SIG-M5 (cell line): ENCODE measurements around the gene IRF5.

Source experiments
- DNase-seq: peaks from one replicate; lab custom pipeline; 2025; lab: John Stamatoyannopoulos, UW

IRF5 gene, protein sequence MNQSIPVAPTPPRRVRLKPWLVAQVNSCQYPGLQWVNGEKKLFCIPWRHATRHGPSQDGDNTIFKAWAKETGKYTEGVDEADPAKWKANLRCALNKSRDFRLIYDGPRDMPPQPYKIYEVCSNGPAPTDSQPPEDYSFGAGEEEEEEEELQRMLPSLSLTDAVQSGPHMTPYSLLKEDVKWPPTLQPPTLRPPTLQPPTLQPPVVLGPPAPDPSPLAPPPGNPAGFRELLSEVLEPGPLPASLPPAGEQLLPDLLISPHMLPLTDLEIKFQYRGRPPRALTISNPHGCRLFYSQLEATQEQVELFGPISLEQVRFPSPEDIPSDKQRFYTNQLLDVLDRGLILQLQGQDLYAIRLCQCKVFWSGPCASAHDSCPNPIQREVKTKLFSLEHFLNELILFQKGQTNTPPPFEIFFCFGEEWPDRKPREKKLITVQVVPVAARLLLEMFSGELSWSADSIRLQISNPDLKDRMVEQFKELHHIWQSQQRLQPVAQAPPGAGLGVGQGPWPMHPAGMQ

DNA sequence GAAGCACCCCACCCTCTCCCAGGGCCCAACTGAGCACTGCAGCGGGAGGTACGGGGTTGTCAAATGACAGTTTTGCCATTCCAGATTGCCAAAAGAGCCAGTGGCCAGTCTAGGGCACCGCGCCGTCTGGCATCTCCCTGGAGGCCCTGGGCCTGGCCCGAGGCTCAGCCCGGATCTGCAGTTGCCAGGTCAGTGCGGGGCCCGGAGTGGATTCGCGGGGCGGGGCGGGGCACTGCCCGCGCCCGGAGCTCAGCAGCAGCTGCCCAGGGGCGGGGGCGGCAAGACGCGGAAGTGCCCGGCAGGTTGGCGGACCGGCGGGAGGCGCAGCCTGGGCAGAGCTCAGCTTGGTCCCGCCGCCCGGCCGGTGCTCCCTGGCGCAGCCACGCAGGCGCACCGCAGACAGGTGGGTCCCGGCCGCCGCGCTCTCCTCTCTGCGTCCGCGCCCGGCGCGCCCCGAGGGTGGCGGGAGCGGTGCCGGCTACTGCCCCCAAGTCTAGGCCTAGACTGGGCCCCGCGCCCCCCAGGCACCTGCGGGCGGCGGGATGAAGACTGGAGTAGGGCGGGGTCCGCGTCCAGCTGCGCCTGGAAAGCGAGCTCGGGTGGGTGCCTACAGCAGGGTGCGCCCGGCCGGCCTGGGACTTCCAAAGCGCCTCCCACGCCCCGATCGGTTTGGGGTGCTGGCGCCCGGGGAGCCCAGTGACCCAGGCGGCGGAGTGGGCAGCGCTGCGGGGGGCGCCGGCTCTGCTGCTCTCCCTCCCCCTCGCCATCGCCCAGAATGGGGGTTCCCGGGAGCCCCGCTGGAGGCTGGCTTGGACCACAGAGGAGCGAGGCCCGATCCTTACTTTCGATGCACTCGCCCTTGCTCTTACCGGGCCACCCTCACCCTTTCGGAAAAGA lies at the start of gene IRF5:
Gene IRF5 (plus strand): TSS at position 281 of the 897 bp plus-strand sequence. CDS start 4,155 bp downstream, outside the sequence.
- DNase-seq: no peak

DNA sequence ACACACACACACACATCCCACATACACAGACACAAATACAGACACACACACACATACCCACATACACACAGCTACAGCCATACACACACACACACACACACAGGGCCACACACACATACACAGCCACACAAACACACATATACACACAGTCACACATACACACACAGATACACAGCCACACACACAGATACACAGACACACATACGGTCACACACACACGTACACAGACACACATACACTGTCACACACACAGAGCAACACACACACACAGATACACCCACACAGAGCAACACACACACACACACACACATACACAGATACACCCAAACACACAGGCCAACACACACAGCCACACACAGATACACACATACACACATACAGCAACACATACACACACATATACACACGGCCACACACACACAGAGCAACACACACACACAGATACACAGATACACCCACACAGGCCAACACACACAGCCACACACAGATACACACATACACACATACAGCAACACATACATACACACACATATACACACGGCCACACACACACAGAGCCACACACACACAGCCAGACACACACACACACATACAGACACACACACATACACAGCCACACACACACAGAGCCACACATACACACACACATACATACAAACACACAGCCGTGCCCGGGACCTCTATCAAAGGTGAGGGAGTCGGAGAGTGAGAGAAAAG lies 49.5 kb upstream of the IRF5 start:
- no peak for DNase-seq

DNA sequence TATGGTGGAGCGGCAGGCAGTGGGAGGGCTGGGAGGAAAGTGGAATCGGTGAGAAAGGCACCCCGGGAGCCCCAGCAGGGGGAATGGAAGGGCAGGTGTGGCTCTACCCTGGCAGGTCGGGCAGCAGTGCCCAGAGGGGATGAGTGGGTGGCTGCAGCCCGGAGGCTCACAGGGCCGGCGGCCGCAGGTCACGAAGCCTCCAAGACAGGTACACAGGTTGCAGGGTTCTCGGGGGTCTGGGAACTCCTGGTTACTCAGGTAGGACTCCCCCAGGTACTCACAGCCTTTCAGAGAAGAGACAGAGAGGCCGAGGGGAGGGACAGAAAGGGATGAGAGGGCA lies 49.0 kb upstream of the IRF5 start:
- DNase-seq: no peak

DNA sequence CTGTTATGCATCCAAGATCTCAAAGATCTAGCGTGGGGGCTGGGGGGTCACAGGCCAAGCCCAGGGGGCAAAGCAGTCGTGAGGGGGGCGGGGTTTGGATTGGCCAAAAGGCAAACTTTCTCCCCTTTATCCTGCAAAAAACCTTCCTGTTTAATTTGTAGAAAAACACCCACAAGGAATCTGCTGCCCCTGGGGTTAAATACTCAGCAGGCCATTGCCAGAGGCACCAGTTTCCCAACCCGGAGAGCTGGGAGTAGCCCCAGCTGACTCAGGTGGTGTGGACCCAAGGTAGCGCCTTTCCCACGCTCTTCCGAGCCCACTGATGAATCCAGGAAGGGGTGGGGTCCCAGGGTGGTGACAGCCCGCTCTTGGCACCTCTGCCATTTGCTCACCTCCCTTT lies 48.6 kb upstream of the IRF5 start:
- DNase-seq: no peak

DNA sequence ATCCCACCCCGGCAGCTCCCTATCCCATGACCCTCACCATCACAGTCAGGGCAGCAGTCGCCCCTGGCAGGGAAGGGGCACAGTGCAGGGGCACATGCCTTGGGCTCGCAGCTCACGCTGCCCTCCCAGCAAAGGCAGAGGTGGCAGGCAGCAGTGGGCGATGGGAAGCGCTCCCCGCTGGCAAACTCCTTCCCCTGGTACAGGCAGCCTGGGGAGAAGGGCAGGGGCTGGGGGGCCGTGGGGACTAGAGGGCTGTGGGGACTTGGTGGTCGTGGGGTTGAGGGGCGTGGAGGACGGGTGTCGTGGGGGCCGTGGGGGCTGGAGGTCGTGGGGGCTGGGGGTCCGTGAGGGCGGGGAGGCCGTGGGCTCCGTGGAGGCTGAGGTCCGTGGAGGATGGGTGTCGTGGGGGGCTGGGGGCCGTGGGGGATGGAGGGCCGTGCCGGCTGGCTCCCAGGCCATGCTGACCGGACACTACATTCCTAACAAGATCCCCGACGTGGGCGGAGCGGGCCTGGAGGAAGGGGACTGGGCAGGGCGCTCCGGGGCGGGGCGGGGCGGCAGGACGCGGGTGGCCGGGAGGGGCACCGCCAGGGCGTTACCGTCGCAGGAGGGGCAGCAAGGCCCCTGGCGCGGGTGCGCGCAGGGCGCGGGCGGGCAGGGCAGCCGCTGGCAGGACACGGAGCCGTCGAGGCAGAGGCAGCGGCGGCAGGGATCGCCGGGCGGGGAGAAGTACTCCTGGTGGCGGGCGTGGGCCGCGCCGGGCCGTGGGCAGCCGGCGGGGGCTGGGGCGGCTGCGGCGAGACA lies 47.2 kb upstream of the IRF5 start:
- DNase-seq: no peak

DNA sequence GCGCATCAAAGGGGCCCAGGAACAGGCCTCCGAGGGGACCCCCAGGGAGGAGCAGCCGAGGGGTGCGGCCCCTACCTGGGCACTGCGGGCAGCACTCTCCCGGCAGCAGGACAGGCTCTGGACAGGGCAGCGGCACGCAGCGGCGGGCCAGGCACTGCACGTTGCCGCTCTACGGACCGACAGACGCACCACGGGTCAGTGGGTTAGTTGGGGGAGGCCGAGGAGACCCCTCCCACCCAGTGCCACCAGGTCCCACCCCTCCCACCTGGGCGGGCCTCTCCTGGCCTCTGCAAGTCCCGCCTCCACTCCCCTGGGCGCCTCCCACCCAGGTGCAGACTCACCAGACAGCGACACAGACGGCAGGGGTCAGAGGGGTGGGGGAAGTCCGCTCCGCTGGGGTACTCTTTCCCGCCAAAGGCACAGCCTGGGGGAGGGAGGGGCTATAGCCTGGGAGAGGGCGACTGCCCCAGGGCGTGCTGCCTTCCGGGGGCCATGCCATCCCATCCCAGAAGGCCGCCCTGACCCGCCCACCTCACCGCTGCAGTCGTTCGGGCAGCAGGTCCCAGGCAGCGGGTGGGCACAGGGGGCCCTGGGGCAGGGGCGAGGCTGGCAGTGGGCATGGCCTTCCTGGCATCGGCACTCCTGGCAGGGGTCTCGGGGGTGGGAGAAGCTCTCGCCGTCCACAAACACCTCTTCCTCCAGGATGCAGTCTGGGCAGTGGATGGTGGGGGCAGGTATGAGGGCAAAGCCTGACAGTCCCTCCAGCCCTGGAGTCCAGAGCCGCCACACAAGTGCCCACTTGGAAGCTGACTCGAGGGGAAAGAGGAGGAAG lies 46.4 kb upstream of the IRF5 start:
- DNase-seq: no peak

DNA sequence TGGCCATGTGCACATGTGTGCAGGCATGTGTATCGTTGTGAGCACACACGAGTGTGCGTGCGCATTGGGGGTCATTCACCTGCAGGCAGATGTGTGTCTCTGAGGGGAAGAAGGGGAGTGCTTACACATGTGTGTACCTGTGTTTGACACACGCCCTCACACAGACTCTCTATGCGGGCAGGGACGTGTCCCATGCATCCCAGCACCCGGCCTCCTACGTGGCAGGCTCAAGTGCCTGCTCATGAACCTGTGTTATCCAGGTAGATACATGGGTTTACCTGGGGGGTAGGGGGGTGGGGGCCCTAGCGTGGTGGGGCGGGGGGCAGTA lies 45.8 kb upstream of the IRF5 start:
- DNase-seq: no peak

DNA sequence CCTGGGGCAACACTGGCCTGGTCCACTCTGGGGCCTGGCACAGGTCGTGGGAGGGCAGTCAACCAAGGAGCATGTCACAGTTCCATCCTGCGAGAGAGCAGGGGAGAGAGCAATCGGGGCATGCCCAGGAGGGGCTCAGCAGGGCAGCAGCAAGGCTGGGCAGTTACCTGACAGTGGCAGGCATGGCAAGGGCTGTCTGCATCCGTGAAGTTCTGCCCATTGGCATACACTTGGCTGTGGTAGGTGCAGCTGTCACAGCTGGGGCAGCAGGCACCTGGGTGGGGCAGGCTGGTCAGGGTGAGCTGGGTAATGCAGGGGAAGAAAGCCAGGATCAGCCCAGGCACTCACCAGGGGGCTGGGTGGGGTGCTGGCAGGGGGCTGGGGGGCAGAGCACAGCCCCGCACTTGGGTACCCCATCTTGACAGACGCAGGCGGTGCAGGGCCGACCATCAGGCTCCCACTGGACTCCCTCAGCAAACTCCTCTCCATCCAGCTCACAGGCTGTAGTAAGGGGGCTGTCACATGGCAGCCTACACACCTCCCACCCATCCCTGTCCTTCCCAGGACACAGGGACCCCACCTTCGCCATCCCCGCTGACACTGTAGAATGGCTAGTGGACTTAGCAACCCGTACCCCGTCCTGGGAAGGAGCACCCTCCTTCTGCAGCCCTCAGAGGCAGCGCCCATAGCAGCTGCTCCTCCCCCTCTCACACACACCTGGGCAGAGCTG lies 45.0 kb upstream of the IRF5 start:
- no peak for DNase-seq

DNA sequence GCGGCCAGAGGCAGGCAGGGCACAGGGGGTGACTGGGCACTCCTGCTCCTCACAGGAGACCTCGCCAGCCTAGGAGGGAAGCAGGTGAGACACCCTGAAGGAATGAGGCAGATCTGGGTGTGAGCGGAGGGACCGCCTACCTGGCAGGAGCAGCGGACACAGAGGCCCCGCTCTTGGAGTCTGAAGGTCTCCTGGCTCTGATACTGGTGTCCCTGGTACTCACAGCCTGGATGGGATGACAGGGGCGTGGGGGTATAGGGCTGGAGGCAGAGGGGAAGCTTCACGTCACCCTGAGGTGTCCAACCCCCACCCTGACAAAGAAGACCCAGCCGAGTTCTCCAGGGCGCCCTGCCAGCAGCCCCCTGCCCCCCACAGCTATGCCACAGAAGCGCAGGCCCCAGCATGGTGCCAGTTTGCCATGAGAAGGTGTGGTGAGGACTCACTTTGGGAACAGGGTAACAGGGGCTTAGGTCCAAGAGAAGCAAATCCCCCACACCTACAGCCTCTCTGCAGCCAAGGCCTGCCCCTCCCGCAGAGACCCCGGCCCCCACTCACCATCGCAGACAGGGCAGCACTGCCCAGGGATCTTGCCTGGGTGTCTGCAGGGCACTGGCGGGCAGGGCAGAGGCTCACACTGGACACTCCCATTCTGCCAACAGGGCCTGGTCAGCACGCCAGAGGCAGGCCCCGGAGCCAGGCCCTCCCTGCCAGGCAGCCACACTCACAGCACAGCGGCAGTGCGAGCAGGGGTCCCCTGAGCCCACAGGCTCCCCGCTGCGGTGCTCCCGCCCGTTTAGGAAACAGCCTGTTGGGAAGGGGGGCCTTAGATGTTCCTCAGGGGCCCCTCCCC lies 44.3 kb upstream of the IRF5 start:
- no peak for DNase-seq

DNA sequence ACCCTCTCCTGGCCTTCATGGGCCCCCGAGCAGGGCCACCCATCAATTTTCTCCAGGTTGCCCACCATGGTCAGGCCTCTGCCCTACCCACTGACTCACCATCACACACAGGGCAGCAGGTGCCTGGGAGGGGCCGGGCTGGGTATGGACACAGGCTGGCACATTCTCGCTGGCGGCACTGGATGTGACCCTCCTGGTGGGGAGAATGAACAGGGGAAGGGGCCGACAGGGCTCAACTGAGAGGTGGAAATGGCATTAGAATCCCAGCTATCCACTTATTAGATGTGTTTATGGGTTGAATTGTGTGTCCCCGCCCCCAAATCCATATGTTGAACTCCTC lies 43.7 kb upstream of the IRF5 start:
- DNase-seq: no peak

DNA sequence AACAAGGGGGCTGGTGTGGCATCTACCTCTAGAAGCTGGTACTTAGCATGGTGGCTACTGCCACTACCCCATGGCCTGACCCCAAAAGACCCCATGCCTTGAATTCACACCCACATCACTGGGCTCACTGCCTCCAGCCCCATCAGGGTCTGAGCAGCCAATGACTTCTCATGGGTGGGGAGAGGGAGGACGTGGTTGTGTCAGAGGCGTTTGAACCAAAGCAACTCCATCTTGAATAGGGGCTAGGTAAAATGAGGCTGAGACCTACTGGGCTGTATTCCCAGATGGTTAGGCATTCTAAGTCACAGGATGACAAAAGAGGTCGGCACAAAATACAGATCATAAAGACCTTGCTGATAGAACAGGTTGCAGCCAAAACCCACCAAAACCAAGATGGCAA lies 42.4 kb upstream of the IRF5 start:
- DNase-seq: no peak

DNA sequence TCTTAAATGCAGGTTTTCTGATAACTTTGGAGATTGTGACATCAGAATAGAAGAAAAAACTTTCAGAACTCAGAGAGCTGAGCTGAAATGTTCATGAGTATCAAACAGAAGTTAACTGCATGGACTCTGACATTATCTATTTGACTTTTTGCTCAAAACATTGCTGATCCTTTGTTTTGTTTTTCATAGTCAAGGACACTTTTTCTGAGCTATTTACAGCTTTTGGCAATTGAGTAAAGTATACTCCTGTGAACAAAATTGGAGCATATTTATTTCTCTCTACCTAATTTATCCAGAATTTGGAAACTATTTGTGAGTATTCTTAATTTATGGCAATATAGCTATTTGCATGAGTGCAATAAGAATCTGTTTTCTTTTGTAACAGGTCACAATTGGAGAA lies 38.3 kb upstream of the IRF5 start:
- no peak for DNase-seq

DNA sequence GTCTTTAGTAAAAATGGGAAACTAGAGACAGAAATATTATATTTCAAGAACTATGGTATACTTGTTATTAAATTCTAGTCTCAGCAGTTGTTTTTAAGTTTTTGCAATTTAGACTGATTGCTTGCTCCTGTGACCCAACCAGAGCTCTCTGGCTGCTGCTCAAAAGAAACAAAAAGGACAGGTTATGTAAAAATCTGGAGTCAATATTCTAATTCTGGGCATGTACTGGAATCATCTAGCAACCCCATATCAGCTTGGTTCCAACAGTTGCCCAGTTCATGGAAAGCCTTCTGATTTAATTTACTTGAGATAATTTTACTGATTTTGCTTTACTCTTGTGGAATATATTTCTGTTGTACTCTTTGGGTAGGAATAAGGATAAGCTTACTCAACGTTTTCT lies 37.5 kb upstream of the IRF5 start:
- no peak for DNase-seq

DNA sequence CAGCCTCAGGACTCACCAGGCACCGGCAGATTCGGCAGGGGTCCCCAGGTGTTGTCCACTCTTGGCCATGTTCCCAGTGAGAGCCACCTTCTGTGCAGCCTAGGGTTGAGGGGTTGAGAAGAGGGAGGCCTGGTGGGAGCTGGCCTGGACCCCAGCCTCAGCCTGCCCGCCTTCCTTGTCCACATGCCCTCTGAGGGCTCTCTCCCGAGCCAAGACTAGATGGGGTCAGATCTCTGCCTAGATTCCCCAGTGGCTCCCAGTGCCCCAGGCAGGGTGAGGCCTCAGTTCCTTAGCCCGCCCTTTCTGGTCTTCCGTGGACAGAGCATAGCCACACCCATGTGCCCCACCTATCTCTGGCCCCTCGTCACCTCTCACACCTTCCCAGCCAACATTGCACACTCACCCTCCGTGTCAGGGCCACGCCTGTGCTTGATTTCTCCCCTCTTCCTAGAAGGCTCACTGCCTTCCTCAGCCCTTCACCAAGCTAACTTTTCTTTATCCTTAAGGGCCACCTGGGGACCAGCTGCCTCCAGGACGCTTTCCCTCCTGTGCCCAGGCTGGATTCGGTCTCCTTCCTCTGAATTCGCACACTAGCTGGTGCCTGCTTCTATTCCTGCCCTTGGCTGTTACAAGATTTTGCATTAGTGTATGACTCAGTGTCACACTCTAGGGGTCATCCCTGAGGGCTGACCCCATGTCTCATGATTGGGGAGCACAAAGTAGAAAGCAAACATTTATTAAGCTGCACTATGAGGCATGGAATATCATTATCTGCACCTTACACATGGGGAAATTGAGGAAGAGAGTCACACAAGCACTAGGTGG lies 34.8 kb upstream of the IRF5 start:
- no peak for DNase-seq

DNA sequence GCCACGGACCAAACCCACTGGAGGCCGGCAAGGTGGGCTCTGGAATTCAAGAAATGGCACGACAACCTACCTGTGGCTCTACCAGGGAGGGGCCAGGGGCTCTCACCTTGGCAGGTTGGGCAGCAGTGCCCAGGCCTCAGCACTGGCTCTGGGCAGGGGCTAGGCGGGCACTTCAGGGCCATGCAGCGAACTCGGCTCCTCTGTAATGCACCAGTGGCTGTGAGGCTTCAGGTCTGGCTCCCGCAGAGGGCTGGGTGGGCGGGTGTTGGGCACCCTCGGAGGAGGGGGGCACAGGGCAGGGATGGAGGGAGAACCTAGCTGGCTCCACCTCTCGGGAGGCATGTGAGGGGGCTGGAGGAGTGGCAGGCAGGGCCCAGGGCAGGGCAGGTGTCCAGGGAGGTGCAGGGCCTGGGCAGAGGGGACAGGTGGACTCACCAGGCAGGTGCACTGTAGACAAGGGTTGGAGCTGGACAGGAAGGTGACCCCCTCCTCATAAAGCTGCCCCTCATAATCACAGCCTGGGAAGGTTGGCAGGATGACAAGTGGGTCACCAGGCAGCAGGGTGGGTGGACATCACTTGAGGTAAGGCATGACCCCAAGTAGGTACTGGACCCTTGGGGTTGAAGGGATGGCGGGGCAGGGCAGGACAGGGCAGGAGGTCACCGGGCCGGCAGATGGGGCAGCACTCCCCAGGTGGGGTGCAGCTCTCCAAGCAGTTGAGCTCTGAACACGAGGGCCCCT lies 33.9 kb upstream of the IRF5 start:
- DNase-seq: no peak

DNA sequence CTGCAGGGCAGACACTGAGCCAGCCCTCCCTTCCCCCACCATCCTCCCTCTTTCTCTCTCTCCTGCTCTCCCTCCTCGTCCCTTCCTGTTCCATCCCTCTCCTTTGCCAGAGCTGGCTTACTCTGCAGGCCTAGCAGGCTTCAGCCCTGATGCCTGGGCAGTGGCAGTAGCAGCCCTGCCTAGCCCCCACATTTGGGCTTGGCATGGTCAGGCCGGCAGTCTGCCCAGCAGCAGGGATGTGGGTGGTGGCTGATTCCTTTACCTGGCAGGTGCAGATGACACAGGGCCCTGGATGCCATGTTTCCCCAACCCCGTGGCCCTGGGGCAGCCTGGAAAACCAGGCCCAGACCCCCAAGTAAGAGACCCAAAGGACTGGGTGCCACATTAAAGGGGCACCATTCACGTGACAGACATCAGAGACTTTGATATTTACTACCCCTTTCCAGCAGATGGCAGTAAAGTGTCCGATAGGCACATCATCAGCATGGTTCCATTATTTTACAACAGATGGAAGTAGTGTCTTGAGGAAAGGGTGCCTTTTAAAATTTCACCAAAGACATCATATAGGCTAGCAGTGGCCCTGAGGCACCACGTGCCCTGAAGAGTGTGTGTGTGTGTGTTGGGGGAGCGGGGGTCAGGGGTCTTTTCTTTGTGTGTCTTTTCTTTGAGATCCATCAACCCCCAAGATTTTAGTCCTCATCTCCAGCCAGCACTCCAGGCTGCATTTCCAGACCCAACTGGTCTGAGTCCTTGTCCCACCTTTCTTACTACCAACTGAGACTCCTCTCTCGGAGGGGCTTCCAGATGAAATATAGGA lies 33.1 kb upstream of the IRF5 start:
- DNase-seq: no peak
